Panc1 (cell line): ENCODE results near the gene IP6K1. TPM values are rescaled to one million over a fixed set of nuclear protein-coding genes. Genes with fewer than 3 reads are reported as not detected.
A peak's percentile ranks its signal among the peaks of the same experiment; 100 is the strongest.
"Not testable (repeated sequence)": the region's sequence is repeated elsewhere in the genome, so short reads cannot be mapped to it uniquely, and the experiment has no call there.

Experiments used
- ATAC-seq: fragments of 200-7000 bp; cut with Tn5 transposase; 2 replicates; pipeline ENCODE4 v1.9.1; 2020; ENCODE audit warnings: mild to moderate bottlenecking, moderate library complexity
- BruUV-seq: library from RNA; stranded (reverse); fragments of 400-500 nt; replicated peaks from 2 replicates; lab custom pipeline; 2021; lab: Mats Ljungman, UMichigan
- CTCF ChIA-PET: fragments of 300-600 bp; sonication (Branson Sonifier 250); formaldehyde crosslinking; loops from one replicate; lab custom pipeline; 2022; ENCODE audit warnings: antibody characterized with exemption; lab: Charles Lee
- POLR2A ChIA-PET: fragments of 300-600 bp; sonication (Branson Sonifier 250); formaldehyde crosslinking; loops from one replicate; lab custom pipeline; 2022; ENCODE audit warnings: antibody characterized with exemption; lab: Charles Lee
- DNase-seq: peaks from one replicate; pipeline ENCODE4 v3.0.0-alpha.2; 2010; ENCODE audit warnings: low read depth, low spot score
- H3K27ac ChIP-seq: 2 replicates; pipeline ENCODE4 v1.5.1; 2011; ENCODE audit warnings: mild to moderate bottlenecking, low read length, inconsistent platforms
- H3K27me3 ChIP-seq: fragments of 200-500 bp; sonication (Bioruptor generic); 2 replicates; pipeline ENCODE4 v1.6.0; 2014; ENCODE audit warnings: low read length, inconsistent platforms; ENCODE audit not compliant: control insufficient read depth, insufficient read depth
- H3K36me3 ChIP-seq: fragments of 200-500 bp; sonication (Bioruptor generic); 2 replicates; pipeline ENCODE4 v1.5.1; 2014; ENCODE audit warnings: inconsistent platforms, mild to moderate bottlenecking, low read length, moderate library complexity; ENCODE audit not compliant: control insufficient read depth, insufficient read depth
- H3K4me1 ChIP-seq: 2 replicates; pipeline ENCODE4 v1.5.1; 2011; ENCODE audit warnings: inconsistent platforms, mild to moderate bottlenecking, low read length, moderate library complexity; ENCODE audit not compliant: control insufficient read depth, insufficient read depth
- H3K4me3 ChIP-seq, 2 experiments: 2 replicates each; pipeline ENCODE4 v1.5.1; 2011 to 2012; ENCODE audit warnings: low read depth in 2 of 2, low read length in 2 of 2, mild to moderate bottlenecking in 2 of 2, inconsistent platforms in 1 of 2, moderate library complexity in 1 of 2
- H3K9me3 ChIP-seq: fragments of 200-500 bp; sonication (Bioruptor generic); 2 replicates; pipeline ENCODE4 v1.5.1; 2014; ENCODE audit warnings: low read depth, mild to moderate bottlenecking, inconsistent platforms, low read length, moderate library complexity; ENCODE audit not compliant: control insufficient read depth, insufficient read depth
- POLR2AphosphoS5 ChIP-seq: IDR thresholded peaks from 2 replicates; pipeline ENCODE4 v1.6.1; 2012; ENCODE audit warnings: mild to moderate bottlenecking, low read depth, low read length, moderate library complexity
- SIN3A ChIP-seq: IDR thresholded peaks from 2 replicates; pipeline ENCODE4 v1.6.1; 2012; ENCODE audit warnings: low read depth, mild to moderate bottlenecking, low read length, moderate library complexity, borderline replicate concordance; ENCODE audit not compliant: insufficient read depth
- TCF7L2 ChIP-seq: IDR thresholded peaks from 2 replicates; pipeline ENCODE4 v1.6.1; 2011; ENCODE audit warnings: mild to moderate bottlenecking, low read depth, low read length, inconsistent platforms
- in situ Hi-C: cut with HindIII; loops from 2 replicates; pipeline ENCODE4 v1.10.0; 2016; ENCODE audit warnings: low sequenced_read_pairs, low pct_unique_long_range_greater_than_20kb
- intact Hi-C: fragments of 100-400 bp; cut with micrococcal nuclease; formaldehyde crosslinking; loops from one replicate; pipeline ENCODE4 v1.10.0; 2022; ENCODE audit not compliant: unreplicated experiment
- total RNA-seq: library from RNA; stranded (reverse); gene quantifications from one replicate; pipeline ENCODE4 v1.2.1, GENCODE V29; 2021; ENCODE audit not compliant: unreplicated experiment
- TF ChIP-seq, protein P1 (sequence below): fragments of 450-650 bp; IDR thresholded peaks from 2 replicates; pipeline ENCODE4 v1.5.1; 2017; ENCODE audit warnings: mild to moderate bottlenecking
- TF ChIP-seq, protein P2 (sequence below), 2 experiments: IDR thresholded peaks; 2 replicates each; pipeline ENCODE4 v1.6.1; 2011 to 2012; ENCODE audit warnings: low read depth in 2 of 2, control low read depth in 1 of 2, low read length in 1 of 2, mild to moderate bottlenecking in 1 of 2, moderate library complexity in 1 of 2; ENCODE audit not compliant: insufficient read depth in 1 of 2

Gene IP6K1
- total RNA-seq, 1 experiment from 2014 or later: 39.8 TPM

DNA sequence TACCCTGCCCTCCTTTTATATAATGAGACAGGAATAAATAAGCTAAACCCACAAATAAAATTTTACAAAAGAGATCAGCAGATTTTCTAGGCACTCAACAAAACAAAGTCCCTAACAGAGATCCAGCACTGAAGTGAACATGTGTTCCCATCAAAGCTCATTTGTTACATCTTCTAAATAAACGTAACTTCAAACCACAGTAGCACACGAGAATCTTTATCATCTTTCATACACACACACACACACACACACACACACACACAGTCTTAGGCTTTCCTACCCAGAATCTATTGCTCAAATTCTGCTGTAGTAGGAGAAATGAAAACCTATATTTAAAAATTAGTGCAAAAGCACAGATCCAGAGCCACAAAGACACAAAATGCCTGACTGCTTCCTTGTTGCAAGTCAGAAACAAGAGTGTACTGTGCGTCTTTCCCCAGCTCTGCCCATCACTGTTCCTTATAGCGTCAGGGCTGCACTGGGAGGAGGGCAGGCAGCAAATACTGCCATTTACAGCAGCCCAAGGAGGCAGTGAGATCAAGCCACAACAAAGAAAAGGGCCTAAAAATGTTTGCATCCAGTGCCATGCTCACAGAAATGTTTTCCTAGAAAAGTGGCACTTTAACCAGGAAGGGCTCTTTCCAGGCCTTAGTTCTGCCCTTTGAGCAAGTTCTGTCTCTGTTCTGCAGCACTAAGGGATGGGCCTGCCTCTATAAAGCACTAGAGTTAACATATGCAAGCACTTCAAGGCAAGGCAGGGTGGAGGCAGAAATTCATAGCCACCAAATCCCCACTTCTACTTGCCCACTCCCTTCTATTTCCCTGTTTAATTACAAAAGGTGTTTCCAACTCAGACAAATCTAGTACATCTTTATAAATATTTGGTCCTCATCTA is 6.0 kb downstream of the IP6K1 start:
- no peaks in the 10 kb centered on the region for H3K36me3 ChIP-seq
- ChIA-PET POLR2A (interaction anchor here (0.6 to 0.7 kb wide), 2 partner anchors 23 to 234 kb away, joined by 4 to 9 read pairs; no protein-coding TSS in a partner anchor), CTCF (no interaction called here)
- H3K4me3 ChIP-seq: no peak overlapping the region
- peaks cover 1% of the 10 kb centered on the region for H3K4me1 ChIP-seq
- no peaks in the 10 kb centered on the region for H3K9me3 ChIP-seq
- intact Hi-C loops (no loop called here), in situ Hi-C loops (no loop called here)
- no peaks in the 10 kb centered on the region for H3K27me3 ChIP-seq
- ATAC-seq (no peak), DNase-seq (no peak)
- no peak for TF ChIP-seq TCF7L2
- TF ChIP-seq, protein P1, sequence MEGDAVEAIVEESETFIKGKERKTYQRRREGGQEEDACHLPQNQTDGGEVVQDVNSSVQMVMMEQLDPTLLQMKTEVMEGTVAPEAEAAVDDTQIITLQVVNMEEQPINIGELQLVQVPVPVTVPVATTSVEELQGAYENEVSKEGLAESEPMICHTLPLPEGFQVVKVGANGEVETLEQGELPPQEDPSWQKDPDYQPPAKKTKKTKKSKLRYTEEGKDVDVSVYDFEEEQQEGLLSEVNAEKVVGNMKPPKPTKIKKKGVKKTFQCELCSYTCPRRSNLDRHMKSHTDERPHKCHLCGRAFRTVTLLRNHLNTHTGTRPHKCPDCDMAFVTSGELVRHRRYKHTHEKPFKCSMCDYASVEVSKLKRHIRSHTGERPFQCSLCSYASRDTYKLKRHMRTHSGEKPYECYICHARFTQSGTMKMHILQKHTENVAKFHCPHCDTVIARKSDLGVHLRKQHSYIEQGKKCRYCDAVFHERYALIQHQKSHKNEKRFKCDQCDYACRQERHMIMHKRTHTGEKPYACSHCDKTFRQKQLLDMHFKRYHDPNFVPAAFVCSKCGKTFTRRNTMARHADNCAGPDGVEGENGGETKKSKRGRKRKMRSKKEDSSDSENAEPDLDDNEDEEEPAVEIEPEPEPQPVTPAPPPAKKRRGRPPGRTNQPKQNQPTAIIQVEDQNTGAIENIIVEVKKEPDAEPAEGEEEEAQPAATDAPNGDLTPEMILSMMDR: no peak
- no peak for TF ChIP-seq POLR2AphosphoS5
- TF ChIP-seq, protein P2, sequence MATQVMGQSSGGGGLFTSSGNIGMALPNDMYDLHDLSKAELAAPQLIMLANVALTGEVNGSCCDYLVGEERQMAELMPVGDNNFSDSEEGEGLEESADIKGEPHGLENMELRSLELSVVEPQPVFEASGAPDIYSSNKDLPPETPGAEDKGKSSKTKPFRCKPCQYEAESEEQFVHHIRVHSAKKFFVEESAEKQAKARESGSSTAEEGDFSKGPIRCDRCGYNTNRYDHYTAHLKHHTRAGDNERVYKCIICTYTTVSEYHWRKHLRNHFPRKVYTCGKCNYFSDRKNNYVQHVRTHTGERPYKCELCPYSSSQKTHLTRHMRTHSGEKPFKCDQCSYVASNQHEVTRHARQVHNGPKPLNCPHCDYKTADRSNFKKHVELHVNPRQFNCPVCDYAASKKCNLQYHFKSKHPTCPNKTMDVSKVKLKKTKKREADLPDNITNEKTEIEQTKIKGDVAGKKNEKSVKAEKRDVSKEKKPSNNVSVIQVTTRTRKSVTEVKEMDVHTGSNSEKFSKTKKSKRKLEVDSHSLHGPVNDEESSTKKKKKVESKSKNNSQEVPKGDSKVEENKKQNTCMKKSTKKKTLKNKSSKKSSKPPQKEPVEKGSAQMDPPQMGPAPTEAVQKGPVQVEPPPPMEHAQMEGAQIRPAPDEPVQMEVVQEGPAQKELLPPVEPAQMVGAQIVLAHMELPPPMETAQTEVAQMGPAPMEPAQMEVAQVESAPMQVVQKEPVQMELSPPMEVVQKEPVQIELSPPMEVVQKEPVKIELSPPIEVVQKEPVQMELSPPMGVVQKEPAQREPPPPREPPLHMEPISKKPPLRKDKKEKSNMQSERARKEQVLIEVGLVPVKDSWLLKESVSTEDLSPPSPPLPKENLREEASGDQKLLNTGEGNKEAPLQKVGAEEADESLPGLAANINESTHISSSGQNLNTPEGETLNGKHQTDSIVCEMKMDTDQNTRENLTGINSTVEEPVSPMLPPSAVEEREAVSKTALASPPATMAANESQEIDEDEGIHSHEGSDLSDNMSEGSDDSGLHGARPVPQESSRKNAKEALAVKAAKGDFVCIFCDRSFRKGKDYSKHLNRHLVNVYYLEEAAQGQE (IDR thresholded peaks at IDR 0.05; ENCODE audit: insufficient read depth in 1 of 2, low read depth in 2 of 2, low read length in 1 of 2): no peak
- TF ChIP-seq SIN3A: no peak
- no peak overlapping the region for H3K27ac ChIP-seq
- no TSS peak for BruUV-seq

DNA sequence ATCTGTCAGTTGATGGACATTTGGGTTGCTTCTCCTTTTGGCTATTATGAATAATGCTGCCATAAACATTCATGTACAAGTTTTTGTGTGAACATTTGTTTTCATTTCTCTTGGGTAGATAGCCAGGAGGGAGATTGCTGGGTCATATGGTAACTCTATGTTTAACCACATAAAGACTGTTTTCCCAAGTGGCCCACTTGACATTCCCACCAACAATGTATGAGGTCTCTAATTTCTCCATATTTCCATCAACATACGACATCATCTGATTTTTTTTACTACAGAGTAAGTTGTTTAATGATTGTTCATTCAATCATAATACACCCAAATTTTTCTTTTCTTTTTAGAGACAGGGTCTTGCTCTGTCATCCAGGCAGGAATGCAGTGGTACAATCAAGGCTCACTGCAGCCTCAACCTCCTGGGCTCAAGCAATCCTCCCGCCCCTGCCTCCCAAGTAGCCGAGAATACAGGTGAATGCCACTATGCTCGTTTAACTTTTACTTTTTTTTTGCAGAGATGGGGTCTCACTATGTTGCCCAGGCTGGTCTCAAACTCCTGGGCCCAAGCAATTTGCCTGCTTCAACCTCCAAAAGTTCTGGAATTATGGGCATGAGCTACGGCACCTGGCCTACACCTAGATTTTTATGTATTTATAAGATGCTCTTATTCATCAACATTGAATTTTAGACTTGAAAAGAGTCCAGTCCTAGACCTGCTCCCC is 6.8 kb downstream of the IP6K1 start:
- DNase-seq: no peak
- ChIA-PET CTCF (no interaction called here), POLR2A (interaction anchor here (0.6 to 0.7 kb wide), 2 partner anchors 22 to 233 kb away, joined by 4 to 9 read pairs; no protein-coding TSS in a partner anchor)
- Histone ChIP-seq H3K4me1 (no peaks in the 10 kb centered on the region), H3K27me3 (no peaks in the 10 kb centered on the region), H3K36me3 (no peaks in the 10 kb centered on the region), H3K27ac (no peak overlapping the region), H3K4me3 (no peak overlapping the region), H3K9me3 (no peaks in the 10 kb centered on the region)
- intact Hi-C loops (no loop called here), in situ Hi-C loops (no loop called here)
- BruUV-seq: TSS peak; percentile 51
- no peak for ATAC-seq
- TF ChIP-seq TCF7L2: no peak
- no peak for TF ChIP-seq SIN3A
- TF ChIP-seq, protein P1: no peak
- TF ChIP-seq POLR2AphosphoS5: no peak
- TF ChIP-seq, protein P2 (IDR thresholded peaks at IDR 0.05; ENCODE audit: insufficient read depth in 1 of 2, low read depth in 2 of 2, low read length in 1 of 2): no peak

DNA sequence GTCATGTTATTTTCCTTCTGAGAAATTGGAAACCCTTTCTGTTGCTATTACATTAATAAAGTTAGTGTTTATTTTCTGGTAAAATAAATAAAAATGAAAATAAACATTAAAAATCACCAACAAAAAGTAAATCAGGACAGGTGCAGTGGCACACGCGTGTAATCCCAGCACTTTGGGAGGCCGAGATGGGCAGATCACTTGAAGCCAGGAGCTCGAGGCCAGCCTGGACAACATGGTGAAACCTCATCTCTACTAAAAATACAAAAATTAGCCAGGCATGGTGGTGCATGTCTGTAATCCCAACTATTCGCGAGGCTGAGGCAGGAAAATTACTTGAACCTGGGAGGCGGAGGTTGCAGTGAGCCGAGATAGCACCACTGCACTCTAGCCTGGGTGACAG is 10.2 kb downstream of the IP6K1 start:
- POLR2A ChIA-PET, H3K4me3 ChIP-seq, DNase-seq, ATAC-seq, CTCF ChIA-PET, H3K36me3 ChIP-seq, intact Hi-C loops, H3K27me3 ChIP-seq, BruUV-seq, H3K4me1 ChIP-seq, in situ Hi-C loops, H3K9me3 ChIP-seq, H3K27ac ChIP-seq: not testable (repeated sequence)
